Left lung (tissue), 10 donors: ENCODE measurements around the gene AHCYL1. TPM values are rescaled to one million over a fixed set of nuclear protein-coding genes. Genes with fewer than 3 reads are reported as not detected.

Experiments
- ATAC-seq: fragments of 200-7000 bp; cut with Tn5 transposase; one replicate; pipeline ENCODE4 v1.9.1; 2020; ENCODE audit warnings: moderate library complexity
- DNase-seq, 4 donors: peaks; one replicate each; pipeline ENCODE4 v3.0.0-alpha.2; 2013 to 2020
- H3K27ac ChIP-seq, 2 donors: fragments of 200-600 bp; sonication (generic) in 1 of 2; one replicate each; pipeline versions ENCODE4 v1.5.0 to v1.8.0; 2020 to 2021
- H3K27me3 ChIP-seq, 2 donors: fragments of 200-600 bp; sonication (generic) in 1 of 2; one replicate each; pipeline versions ENCODE4 v1.5.0 to v1.8.0; 2020 to 2021
- H3K36me3 ChIP-seq, 2 donors: fragments of 200-600 bp; sonication (generic) in 1 of 2; one replicate each; pipeline versions ENCODE4 v1.5.0 to v1.8.0; 2020 to 2021
- H3K4me1 ChIP-seq, 2 donors: fragments of 200-600 bp; one replicate each; pipeline ENCODE4 v1.8.0; 2021
- H3K4me3 ChIP-seq, 2 donors: fragments of 200-600 bp; sonication (generic) in 1 of 2; one replicate each; pipeline versions ENCODE4 v1.5.0 to v1.8.0; 2020 to 2021; ENCODE audit warnings: mild to moderate bottlenecking in 1 of 2
- H3K9me3 ChIP-seq, 2 donors: fragments of 200-600 bp; sonication (generic) in 1 of 2; one replicate each; pipeline versions ENCODE4 v1.5.0 to v1.8.0; 2020 to 2021
- intact Hi-C, 2 donors: fragments of 100-400 bp; cut with DNase I; formaldehyde crosslinking; loops; one replicate each; pipeline versions ENCODE4 v1.11.2 to v1.14.2; 2022
- polyA plus RNA-seq, 6 donors: library from polyadenylated mRNA; unstranded; fragments of 120-200 nt; gene quantifications; one replicate each; pipeline ENCODE4 v1.2.1, GENCODE V29; 2013; ENCODE audit not compliant: insufficient read length in 6 of 6
- total RNA-seq, 2 donors: library from RNA; stranded (reverse); fragmentation: NEBNext Ultra II Directional; extraction: Animal tissue kit (Norgen Biotek cat#: 25700); gene quantifications; one replicate each; pipeline ENCODE4 v1.2.1, GENCODE V29; 2021
- TF ChIP-seq, protein P1 (sequence below), 2 donors: fragments of 200-600 bp; sonication (generic) in 1 of 2; IDR thresholded peaks; one replicate each; pipeline versions ENCODE4 v1.5.0 to v1.8.0; 2021; ENCODE audit warnings: antibody characterized with exemption in 2 of 2
- donor health status: DM: no; HTN: yes; CAD: no.
- donor health status: DM: no; HTN: no; CAD: no.

Gene AHCYL1
- total and polyA plus RNA-seq, 8 donors = 73.3 to 116 (median 83.9) TPM

DNA sequence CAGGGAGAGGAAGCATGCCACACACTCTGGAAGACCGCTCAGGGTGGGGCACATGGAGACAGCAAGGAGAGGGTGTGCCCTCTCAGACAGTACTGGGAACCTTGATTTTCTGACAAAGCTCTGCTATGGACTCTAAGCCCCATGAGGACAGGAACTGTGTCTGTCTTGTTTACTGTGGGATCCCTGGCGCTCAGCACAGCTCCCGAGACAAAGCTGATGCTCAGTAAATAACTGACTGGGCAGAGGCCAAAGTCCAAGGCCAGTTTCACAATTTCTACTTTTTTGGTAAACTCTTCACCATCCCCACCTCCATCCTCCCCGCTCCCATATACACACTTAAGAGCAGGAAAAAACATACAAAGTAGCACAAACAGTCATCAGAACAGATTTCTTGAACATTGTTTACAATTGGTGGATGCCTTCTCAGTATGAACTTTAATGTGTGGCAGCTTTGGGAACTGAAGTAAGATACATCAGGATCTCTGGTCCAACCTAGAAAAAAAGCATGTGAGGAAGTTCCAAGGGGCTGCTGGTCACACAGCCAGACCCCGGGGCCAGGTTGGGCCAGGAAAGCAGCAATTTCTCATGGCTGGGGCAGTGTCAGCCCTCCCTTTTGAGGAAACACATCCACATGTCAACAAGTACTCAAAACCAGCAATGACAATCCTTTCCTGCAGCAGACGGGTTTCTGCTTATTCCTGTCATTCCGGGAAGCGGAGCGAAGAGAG is 5.6 kb upstream of the AHCYL1 start:
- peak overlapping the region in 1 of 2 donors; percentile 50 for H3K27ac ChIP-seq
- no peak for DNase-seq
- TF ChIP-seq, protein P1, sequence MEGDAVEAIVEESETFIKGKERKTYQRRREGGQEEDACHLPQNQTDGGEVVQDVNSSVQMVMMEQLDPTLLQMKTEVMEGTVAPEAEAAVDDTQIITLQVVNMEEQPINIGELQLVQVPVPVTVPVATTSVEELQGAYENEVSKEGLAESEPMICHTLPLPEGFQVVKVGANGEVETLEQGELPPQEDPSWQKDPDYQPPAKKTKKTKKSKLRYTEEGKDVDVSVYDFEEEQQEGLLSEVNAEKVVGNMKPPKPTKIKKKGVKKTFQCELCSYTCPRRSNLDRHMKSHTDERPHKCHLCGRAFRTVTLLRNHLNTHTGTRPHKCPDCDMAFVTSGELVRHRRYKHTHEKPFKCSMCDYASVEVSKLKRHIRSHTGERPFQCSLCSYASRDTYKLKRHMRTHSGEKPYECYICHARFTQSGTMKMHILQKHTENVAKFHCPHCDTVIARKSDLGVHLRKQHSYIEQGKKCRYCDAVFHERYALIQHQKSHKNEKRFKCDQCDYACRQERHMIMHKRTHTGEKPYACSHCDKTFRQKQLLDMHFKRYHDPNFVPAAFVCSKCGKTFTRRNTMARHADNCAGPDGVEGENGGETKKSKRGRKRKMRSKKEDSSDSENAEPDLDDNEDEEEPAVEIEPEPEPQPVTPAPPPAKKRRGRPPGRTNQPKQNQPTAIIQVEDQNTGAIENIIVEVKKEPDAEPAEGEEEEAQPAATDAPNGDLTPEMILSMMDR (IDR thresholded peaks at IDR 0.05) = no peak
- H3K36me3 ChIP-seq = no peaks in the 10 kb centered on the region
- ATAC-seq = no peak
- no peaks in the 10 kb centered on the region for H3K9me3 ChIP-seq
- H3K27me3 ChIP-seq = no peaks in the 10 kb centered on the region
- peaks cover 9 to 29% of the 10 kb centered on the region in 2 donors for H3K4me1 ChIP-seq
- no peak overlapping the region for H3K4me3 ChIP-seq
- intact Hi-C loops = no loop called here

GRCh38 chr1:109979489-109980091 is 5.0 kb upstream of the AHCYL1 start:
- intact Hi-C loops = loop anchor here (5.0 to 10.0 kb wide), 4 partner anchors 187 to 435 kb away; partner anchors contain the start of gene GNAI3 (in 1 of the 2)
- DNase-seq (no peak), ATAC-seq (no peak)
- no peaks in the 10 kb centered on the region for H3K36me3 ChIP-seq
- peaks cover 13 to 33% of the 10 kb centered on the region in 2 donors for H3K4me1 ChIP-seq
- TF ChIP-seq, protein P1 (IDR thresholded peaks at IDR 0.05) = no peak
- H3K9me3 ChIP-seq = no peaks in the 10 kb centered on the region
- H3K4me3 ChIP-seq = no peak overlapping the region
- H3K27ac ChIP-seq = peak overlapping the region in 1 of 2 donors; percentile 50
- H3K27me3 ChIP-seq = no peaks in the 10 kb centered on the region

DNA sequence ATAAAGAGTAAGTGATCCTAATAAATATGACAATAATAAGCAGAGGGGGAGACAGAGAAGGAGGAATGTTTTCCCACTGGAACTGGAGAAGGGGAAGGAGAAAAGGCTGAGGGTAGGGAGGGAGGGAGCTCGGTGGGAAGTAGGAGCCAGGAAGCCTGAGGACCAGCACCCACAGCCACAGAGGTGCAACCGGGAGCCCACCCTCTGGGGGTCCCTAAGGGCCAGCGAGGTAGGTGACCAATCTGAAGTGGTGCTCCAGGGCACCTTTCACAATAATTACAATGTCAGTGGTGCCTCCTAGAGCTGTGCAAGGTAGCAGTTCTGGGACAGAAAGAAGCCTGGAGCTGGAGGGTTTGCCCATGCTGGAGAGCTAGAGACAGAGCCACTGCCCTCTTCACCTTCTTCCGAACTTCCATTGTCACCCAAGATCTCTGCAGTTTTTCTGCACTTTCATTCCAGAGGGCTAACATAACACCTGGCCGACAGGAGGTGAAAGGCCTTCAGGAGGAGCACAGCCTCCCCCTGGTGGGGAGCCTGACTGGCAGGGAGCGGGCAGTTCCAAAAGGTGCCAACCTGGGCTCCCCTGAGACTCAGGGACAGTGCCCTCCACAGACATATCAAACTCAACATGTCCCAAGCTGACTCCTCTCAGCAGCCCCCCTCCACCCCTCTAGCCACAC is 4.1 kb upstream of the AHCYL1 start:
- no peaks in the 10 kb centered on the region for H3K9me3 ChIP-seq
- DNase-seq = no peak
- ATAC-seq = peak; percentile 11
- TF ChIP-seq, protein P1 (IDR thresholded peaks at IDR 0.05) = peak; percentile 25 to 43
- intact Hi-C loops = loop anchor here (5.0 to 10.0 kb wide), 4 partner anchors 188 to 436 kb away; partner anchors contain the start of gene GNAI3 (in 1 of the 2)
- H3K4me3 ChIP-seq = no peak overlapping the region
- H3K4me1 ChIP-seq = peaks cover 13 to 36% of the 10 kb centered on the region in 2 donors
- no peaks in the 10 kb centered on the region for H3K27me3 ChIP-seq
- H3K36me3 ChIP-seq = no peaks in the 10 kb centered on the region
- H3K27ac ChIP-seq = no peak overlapping the region

GRCh38 chr1:109981004-109981335 is 3.6 kb upstream of the AHCYL1 start:
- H3K36me3 ChIP-seq = no peaks in the 10 kb centered on the region
- ATAC-seq (no peak), DNase-seq (no peak)
- peaks cover 17 to 41% of the 10 kb centered on the region in 2 donors for H3K4me1 ChIP-seq
- H3K27me3 ChIP-seq = no peaks in the 10 kb centered on the region
- no peaks in the 10 kb centered on the region for H3K9me3 ChIP-seq
- no peak overlapping the region for H3K4me3 ChIP-seq
- intact Hi-C loops = loop anchor here (5.0 to 10.0 kb wide), 4 partner anchors 189 to 436 kb away; partner anchors contain the start of gene GNAI3 (in 1 of the 2)
- no peak overlapping the region for H3K27ac ChIP-seq
- TF ChIP-seq, protein P1 (IDR thresholded peaks at IDR 0.05) = no peak
